ENCODE measurements around the gene DLGAP4.

Gene DLGAP4

DNA sequence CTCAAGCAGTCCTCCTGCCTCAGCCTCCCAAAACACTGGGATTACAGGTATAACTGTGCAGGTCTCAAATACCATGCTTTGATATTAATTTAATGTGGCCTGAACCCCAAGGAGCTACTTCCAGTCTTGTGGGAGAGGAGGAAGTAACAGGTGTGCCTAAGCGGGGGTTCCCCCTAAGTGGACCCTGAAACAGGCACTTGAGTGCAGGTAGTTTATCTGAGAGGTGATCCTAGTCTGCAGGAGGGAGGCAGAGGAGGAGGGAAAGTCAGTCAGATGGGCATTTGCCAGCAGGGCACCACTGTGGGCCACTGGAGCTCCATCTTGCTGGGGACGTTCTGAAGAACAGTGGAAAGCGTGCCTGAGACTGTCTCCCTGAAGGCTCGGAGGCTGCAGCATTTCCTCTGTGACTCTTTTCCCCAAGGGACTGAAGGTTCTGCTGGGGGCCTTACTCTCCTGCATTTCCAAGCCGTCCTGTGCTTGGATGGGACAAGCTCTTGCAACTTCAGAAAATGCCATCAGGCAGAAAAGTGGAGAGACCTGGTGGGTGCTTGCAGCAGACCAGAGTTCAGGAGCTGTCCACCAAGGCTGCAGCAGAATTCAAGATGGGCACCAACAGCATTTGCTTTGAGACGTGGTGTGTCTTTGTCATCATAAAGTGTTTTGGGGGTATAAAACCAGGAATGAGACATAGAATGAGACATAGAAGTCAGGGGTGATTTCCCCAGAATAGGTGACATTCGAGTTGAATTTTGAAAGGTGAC lies 4.6 kb upstream of the DLGAP4 start:
- peak; percentile 1 for DNase-seq (ENCODE audit: extremely low spot score)
- ChIA-PET POLR2A (no interaction called here), CTCF (interaction anchor here (0.8 to 1.3 kb wide), 3 partner anchors 21 to 138 kb away, joined by 3 to 4 read pairs (median 3); no protein-coding TSS in a partner anchor)
- TF ChIP-seq, protein P1, sequence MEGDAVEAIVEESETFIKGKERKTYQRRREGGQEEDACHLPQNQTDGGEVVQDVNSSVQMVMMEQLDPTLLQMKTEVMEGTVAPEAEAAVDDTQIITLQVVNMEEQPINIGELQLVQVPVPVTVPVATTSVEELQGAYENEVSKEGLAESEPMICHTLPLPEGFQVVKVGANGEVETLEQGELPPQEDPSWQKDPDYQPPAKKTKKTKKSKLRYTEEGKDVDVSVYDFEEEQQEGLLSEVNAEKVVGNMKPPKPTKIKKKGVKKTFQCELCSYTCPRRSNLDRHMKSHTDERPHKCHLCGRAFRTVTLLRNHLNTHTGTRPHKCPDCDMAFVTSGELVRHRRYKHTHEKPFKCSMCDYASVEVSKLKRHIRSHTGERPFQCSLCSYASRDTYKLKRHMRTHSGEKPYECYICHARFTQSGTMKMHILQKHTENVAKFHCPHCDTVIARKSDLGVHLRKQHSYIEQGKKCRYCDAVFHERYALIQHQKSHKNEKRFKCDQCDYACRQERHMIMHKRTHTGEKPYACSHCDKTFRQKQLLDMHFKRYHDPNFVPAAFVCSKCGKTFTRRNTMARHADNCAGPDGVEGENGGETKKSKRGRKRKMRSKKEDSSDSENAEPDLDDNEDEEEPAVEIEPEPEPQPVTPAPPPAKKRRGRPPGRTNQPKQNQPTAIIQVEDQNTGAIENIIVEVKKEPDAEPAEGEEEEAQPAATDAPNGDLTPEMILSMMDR (IDR thresholded peaks at IDR 0.05; ENCODE audit: control extremely low read depth, extremely low read depth, low read depth, missing control alignments), result no peak

DNA sequence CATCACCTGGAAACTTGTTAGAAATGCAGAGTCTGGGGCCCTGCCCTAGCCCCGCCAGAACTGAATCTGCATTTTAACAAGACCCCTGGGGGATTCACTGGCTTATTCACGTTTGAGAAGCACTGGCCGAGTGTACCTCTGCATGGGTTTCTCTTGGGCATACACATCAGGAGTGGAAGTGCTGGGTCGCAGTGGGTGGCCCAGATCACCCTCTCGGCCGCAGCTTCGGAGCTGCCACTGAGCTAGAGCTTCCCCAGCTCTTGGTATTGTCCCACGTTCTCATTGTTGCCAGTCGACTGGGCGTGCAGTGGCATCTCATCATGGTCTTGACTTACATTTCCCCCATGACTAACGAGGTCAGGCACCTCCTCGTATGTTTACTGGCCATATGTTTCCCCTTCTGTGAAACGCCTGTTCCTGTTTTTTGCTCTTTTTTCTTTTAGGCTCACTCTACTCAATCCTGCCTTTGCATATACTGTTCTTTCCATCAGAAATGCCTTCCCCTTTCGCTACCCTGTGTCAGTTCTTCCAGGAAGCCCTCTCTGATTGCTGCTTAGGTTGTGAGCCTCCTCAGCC lies 3.0 kb upstream of the DLGAP4 start:
- CTCF ChIA-PET, result no interaction called here
- POLR2A ChIA-PET, result no interaction called here
- TF ChIP-seq, protein P1 (IDR thresholded peaks at IDR 0.05; ENCODE audit: control extremely low read depth, extremely low read depth, low read depth, missing control alignments), result no peak
- DNase-seq (ENCODE audit: extremely low spot score), result no peak

DNA sequence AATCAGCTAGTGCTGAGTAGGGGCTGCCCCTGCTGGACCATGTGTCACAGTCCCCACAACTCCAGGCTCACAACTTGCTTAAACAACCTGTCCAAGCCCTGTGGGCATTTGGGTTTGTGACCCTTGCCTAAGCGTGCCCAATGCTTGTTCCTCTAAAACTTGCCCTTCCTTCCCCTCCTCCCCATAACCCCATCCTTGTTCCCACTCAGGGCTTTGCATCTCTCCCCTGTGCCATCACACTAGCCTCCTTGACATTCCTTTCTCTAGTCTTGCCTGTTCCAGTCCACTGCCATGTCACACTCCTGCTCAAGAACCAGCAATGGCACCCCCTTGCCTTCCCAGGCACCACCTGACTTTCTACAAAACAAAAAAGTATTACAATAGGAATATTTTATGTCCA lies 2.3 kb upstream of the DLGAP4 start:
- CTCF ChIA-PET, result no interaction called here
- peak; percentile 5 for DNase-seq (ENCODE audit: extremely low spot score)
- TF ChIP-seq, protein P1 (IDR thresholded peaks at IDR 0.05; ENCODE audit: control extremely low read depth, extremely low read depth, low read depth, missing control alignments), result no peak
- POLR2A ChIA-PET, result no interaction called here

DNA sequence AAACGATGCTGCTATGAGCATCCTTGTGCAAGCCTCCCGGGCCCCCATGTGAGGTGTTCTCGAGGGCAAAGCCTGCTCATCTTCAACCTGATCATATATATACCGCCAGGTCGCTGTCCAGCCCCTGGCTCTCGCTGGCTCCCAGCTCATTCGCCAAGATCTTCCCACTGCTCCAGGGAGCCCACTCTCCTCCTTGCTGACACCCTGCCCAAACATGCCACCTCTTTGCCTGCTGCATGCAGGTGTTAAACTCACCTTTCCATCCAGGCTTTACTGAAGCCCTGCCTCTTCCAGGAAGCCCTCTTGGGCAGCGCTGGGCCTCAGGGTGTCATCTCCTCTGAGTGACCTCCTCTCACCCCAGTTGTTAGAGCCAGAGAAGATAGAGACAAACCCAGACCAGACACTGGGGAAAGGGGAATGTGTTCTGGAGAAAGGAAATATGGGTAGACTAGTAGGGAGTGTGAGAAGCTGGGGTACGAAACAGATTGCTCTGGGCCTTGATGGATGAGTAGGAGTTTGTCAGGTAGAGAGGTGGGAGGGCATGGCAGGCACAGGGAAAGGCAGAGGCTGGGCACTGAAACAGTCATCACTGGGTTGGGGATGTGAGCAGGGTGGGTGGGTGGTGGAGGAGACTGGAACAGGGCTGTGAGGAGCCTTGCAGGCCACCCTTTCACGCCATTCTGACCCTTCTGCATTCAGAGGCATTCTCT lies 1.2 kb upstream of the DLGAP4 start:
- ChIA-PET CTCF (no interaction called here), POLR2A (no interaction called here)
- TF ChIP-seq, protein P1 (IDR thresholded peaks at IDR 0.05; ENCODE audit: control extremely low read depth, extremely low read depth, low read depth, missing control alignments), result no peak
- DNase-seq (ENCODE audit: extremely low spot score), result no peak

DNA sequence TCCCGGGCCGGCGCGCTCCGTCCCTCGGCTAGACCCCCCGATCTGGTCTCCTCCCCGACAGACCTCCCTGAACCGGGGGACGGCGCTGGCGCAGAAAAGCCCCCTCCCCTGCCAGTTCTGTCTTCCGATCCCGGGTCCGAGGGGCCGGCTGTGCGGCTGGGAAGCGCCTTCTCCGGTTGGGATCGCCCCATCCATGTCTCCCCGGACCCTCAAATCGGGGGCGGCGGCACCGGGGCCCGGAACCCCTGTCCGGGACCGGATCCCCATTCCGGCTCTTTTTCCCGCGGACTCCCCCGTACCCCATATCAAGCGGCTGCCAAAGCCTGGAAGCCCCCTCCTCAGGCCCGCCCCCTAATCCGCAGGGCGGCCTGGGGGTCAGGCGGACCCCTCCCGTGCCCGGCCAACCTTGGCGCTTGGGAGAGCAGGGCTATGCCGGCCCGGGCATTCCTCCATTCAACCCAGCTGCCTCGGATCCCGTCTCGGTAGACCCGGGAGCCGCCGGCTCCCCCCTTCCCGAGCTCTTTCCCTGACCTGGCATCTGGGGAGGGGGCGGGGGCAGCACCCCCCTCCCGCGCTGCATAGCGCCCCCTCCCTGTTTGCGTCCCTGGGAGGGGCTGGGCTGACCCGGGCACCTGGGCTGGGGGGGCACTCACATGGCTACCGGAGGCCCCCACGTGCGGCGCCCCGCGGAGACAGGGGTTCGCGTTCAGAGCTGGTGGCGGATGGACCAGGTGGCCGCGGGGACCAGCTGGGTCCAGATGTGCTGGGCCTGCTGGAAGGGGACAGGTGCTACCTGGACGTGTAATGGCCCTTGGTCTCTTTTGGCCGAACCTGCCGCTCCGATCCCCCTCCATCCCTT lies 643 bp downstream of the DLGAP4 start:
- no peak for DNase-seq (ENCODE audit: extremely low spot score)
- POLR2A ChIA-PET, result no interaction called here
- TF ChIP-seq, protein P1 (IDR thresholded peaks at IDR 0.05; ENCODE audit: control extremely low read depth, extremely low read depth, low read depth, missing control alignments), result no peak
- CTCF ChIA-PET, result no interaction called here
